ENCODE measurements around the gene MEI1. TPM values are rescaled to one million over a fixed set of nuclear protein-coding genes. Genes with fewer than 3 reads are reported as not detected.
A peak's percentile ranks its signal among the peaks of the same experiment; 100 is the strongest.

Gene MEI1
- polyA plus RNA-seq, 2 donors: 0.36 to 0.79 TPM

DNA sequence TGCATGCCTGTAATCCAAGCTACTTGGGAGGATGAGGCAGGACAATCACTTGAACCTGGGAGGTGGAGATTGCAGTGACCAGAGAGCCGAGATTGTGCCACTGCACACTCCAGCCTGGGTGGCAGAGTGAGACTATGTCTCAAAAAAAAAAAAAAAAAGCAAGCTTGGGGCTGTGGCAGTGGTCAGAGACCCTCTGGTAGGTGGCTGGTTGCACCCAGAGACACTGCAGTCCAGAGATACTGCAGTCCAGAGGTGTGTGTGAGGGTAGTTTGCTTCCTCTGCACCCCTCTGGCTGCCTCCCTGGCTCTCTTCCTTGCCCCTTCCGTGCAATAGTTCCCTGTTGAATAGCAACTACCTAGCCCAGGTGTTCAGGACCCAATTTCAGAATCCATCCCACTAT lies 99.4 kb downstream of the MEI1 start:
- H3K27me3 ChIP-seq (ENCODE audit: control insufficient read depth in 1 of 2, insufficient read depth in 2 of 2, low read length in 2 of 2): no peaks in the 10 kb centered on the region
- H3K4me3 ChIP-seq (ENCODE audit: low read depth in 1 of 2, low read length in 2 of 2): no peak overlapping the region
- no peaks in the 10 kb centered on the region for H3K36me3 ChIP-seq (ENCODE audit: control insufficient read depth in 2 of 2, insufficient read depth in 2 of 2, low read length in 1 of 2)
- WGBS, 2 donors: 98 to 100% methylated on average over 2 of the region's 2 CpGs
- H3K4me1 ChIP-seq (ENCODE audit: control insufficient read depth in 2 of 2, insufficient read depth in 2 of 2, low read length in 1 of 2): peaks cover 2 to 4% of the 10 kb centered on the region in 2 donors
- no peaks in the 10 kb centered on the region for H3K9me3 ChIP-seq (ENCODE audit: control insufficient read depth in 2 of 2, insufficient read depth in 1 of 2, low read depth in 1 of 2, low read length in 1 of 2)
- H3K27ac ChIP-seq (ENCODE audit: low read depth in 2 of 2, low read length in 1 of 2): no peak overlapping the region

DNA sequence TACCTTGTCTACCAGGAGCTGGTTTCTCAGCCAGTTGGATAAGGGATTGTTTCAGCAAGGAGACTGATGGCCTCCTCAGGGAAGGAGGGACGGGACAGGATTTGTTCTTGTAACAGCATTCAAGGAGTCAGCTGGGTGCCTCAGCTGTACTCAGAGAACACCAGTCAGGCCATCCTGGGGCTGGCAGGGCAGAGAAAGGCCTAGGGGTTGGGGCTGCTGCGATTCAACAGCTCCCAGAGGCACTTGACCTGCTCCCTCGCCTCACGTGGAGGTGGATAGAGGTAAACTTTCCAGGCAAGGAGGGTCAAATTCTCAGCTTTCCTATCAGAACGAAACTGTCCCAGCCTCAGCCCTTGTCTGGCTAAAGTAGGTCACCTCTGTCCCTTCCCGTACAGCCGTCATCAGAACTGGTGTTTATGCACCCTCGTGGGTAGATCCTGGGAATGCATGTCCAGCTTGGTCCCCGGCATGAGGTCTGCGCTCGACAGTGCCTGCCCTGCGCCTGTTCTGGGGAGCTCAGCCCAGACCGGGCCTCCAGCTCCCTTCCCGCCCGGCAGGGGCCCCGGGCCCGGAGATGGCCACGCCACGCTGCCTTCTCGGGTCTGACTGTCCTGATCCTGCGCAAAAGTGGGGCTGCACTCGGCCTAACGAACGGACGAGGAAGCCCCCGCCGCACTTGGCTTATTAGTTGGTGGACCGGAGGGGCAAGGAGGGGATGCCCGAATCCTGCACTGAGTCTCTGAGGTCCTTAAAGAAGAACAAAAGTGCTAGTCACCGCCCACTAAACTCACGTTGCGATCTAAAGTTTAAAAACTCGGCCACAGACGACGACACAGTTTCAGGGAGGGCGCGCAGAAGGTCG lies 100.4 kb downstream of the MEI1 start:
- H3K9me3 ChIP-seq (ENCODE audit: control insufficient read depth in 2 of 2, insufficient read depth in 1 of 2, low read depth in 1 of 2, low read length in 1 of 2): no peaks in the 10 kb centered on the region
- H3K27ac ChIP-seq (ENCODE audit: low read depth in 2 of 2, low read length in 1 of 2): peak overlapping the region; percentile 72 to 86
- WGBS, 2 donors: 14% methylated on average over 37 to 38 of the region's 38 CpGs
- H3K27me3 ChIP-seq (ENCODE audit: control insufficient read depth in 1 of 2, insufficient read depth in 2 of 2, low read length in 2 of 2): no peaks in the 10 kb centered on the region
- peak overlapping the region; percentile 76 to 85 for H3K4me3 ChIP-seq (ENCODE audit: low read depth in 1 of 2, low read length in 2 of 2)
- no peaks in the 10 kb centered on the region for H3K36me3 ChIP-seq (ENCODE audit: control insufficient read depth in 2 of 2, insufficient read depth in 2 of 2, low read length in 1 of 2)
- H3K4me1 ChIP-seq (ENCODE audit: control insufficient read depth in 2 of 2, insufficient read depth in 2 of 2, low read length in 1 of 2): peaks cover 2 to 4% of the 10 kb centered on the region in 2 donors

DNA sequence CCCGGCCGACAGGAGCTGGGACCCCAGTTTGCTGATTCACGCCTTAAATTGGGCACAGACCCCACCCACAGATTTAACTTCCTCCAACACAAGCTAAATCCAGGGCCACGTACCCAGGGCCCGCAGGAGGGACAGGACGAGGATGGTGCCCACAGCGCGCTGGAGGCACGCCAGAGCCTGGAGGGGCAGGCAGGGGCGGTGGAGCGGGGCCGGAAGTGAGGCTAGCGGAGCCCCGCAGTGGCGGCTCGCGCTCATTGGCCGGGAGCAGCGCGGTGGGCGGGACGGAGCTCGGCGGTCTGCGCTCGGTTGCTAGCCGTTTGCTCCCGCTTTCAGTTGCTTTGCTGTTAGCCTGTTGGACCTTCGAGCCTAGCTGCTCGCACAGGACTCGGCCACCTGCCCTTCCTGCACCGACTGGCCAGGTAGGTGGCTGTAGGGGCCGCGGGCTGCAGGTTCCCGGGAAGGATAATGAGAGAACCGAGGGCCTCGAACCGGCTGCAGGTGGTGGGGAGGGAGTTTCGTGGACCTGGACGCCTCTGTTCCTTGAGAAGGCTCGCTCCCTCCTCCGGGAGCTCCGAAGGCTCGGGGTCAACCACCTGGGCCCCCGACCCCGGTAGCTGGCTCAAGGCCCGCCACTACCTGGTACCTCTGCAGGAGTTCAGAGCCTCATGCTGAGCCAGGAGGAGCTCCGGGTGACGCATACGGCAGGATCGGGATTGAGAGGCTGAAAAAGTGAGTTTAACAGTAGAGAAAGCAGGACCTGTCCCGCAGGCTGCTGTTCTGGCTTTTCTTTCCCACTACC lies 101.2 kb downstream of the MEI1 start, which contains the start of gene CCDC134:
Gene CCDC134 (plus strand): TSS at position 332 of the 799 bp plus-strand sequence. CDS start 8,212 bp downstream, outside the sequence.
- Histone ChIP-seq H3K4me3 (ENCODE audit: low read depth in 1 of 2, low read length in 2 of 2) (peak within 1 kb of the TSS; percentile 76 to 85), H3K27ac (ENCODE audit: low read depth in 2 of 2, low read length in 1 of 2) (peak within 1 kb of the TSS; percentile 86 to 87), H3K27me3 (ENCODE audit: control insufficient read depth in 1 of 2, insufficient read depth in 2 of 2, low read length in 2 of 2) (no peaks in the 10 kb centered on the region), H3K9me3 (ENCODE audit: control insufficient read depth in 2 of 2, insufficient read depth in 1 of 2, low read depth in 1 of 2, low read length in 1 of 2) (no peaks in the 10 kb centered on the region), H3K4me1 (ENCODE audit: control insufficient read depth in 2 of 2, insufficient read depth in 2 of 2, low read length in 1 of 2) (peaks cover 2 to 4% of the 10 kb centered on the region in 2 donors), H3K36me3 (ENCODE audit: control insufficient read depth in 2 of 2, insufficient read depth in 2 of 2, low read length in 1 of 2) (no peaks in the 10 kb centered on the region)
- 0 to 1% methylated on average over 52 of the region's 52 CpGs for WGBS, 2 donors

DNA sequence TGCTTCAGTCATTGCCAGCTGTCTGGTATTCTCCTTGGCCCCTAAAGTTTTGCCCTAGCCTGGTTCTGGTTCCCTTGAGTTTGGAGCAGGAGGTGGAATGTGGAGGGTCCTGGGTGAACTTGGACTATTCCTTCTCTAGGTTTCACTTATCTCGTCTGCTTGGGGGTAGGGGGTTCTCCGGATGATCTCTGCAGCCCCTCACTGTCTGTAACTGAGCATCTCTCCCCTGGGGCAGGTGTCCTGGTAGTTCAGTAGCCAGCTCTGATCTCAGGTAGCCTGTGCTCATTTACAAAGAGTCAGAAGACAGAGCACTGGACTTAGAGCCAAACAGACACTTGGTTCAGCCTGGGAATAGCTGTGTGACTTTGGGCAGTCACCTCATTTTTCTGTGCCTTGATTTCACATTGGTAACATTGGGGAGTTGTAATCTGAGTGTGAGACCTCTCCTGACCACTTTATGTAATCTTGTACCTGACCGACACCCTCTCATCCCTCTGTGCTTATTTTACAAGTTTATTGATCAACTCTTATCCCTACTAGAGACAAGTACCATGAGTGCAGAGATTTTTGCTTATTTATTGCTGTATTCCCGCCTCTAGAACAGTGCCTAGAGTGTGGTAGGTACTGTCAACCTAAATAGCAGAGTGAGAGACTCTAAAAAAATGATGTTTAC lies 102.0 kb downstream of the MEI1 start:
- peaks cover 2 to 4% of the 10 kb centered on the region in 2 donors for H3K4me1 ChIP-seq (ENCODE audit: control insufficient read depth in 2 of 2, insufficient read depth in 2 of 2, low read length in 1 of 2)
- H3K36me3 ChIP-seq (ENCODE audit: control insufficient read depth in 2 of 2, insufficient read depth in 2 of 2, low read length in 1 of 2): no peaks in the 10 kb centered on the region
- no peaks in the 10 kb centered on the region for H3K27me3 ChIP-seq (ENCODE audit: control insufficient read depth in 1 of 2, insufficient read depth in 2 of 2, low read length in 2 of 2)
- H3K27ac ChIP-seq (ENCODE audit: low read depth in 2 of 2, low read length in 1 of 2): peak overlapping the region in 1 of 2 donors; percentile 87
- H3K9me3 ChIP-seq (ENCODE audit: control insufficient read depth in 2 of 2, insufficient read depth in 1 of 2, low read depth in 1 of 2, low read length in 1 of 2): no peaks in the 10 kb centered on the region
- peak overlapping the region; percentile 76 to 85 for H3K4me3 ChIP-seq (ENCODE audit: low read depth in 1 of 2, low read length in 2 of 2)
- 20 to 21% methylated on average over 4 of the region's 4 CpGs for WGBS, 2 donors

DNA sequence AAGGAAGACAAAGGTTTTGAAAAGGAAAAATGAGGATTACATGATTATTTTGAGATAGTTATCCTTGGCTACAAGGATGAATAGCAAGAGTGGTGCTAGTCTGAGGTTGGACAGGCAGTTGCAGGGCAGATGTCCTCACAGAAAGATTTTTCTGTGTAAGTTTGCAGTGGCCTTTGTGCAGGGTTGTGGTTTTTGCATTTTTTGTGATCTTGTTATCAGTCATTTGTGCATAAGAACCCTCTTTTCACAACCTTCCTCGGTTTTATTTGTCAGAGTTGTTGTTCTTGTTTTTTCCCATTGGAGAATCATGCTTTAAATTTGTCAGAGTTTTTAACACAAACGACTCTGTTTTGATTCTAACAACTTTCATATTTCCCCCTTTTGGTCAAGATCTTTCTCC lies 102.6 kb downstream of the MEI1 start:
- H3K36me3 ChIP-seq (ENCODE audit: control insufficient read depth in 2 of 2, insufficient read depth in 2 of 2, low read length in 1 of 2): no peaks in the 10 kb centered on the region
- H3K4me1 ChIP-seq (ENCODE audit: control insufficient read depth in 2 of 2, insufficient read depth in 2 of 2, low read length in 1 of 2): peaks cover 2 to 4% of the 10 kb centered on the region in 2 donors
- no peak overlapping the region for H3K27ac ChIP-seq (ENCODE audit: low read depth in 2 of 2, low read length in 1 of 2)
- no peaks in the 10 kb centered on the region for H3K27me3 ChIP-seq (ENCODE audit: control insufficient read depth in 1 of 2, insufficient read depth in 2 of 2, low read length in 2 of 2)
- H3K4me3 ChIP-seq (ENCODE audit: low read depth in 1 of 2, low read length in 2 of 2): peak overlapping the region in 1 of 2 donors; percentile 9
- no peaks in the 10 kb centered on the region for H3K9me3 ChIP-seq (ENCODE audit: control insufficient read depth in 2 of 2, insufficient read depth in 1 of 2, low read depth in 1 of 2, low read length in 1 of 2)
- WGBS, 2 donors: 45 to 48% methylated on average over 2 of the region's 2 CpGs

DNA sequence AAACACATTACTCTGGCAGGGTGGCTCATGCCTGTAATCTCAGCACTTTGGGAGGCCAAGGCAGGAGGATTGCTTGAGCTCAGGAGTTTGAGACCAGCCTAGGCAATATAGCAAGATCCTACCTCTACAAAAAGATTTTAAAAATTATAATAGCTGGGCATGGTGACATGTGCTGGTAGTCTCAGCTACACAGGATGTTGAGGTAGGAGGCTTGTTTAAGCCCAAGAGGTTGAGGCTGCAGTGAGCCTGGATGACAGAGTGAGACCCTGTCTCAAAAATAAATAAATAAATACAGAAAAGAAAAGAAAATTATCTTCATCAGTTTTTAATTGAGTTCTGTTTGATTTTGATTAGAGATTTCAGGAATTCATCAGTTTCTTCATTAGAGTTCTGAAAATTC lies 106.3 kb downstream of the MEI1 start:
- Histone ChIP-seq H3K27ac (ENCODE audit: low read depth in 2 of 2, low read length in 1 of 2) (no peak overlapping the region), H3K36me3 (ENCODE audit: control insufficient read depth in 2 of 2, insufficient read depth in 2 of 2, low read length in 1 of 2) (peaks cover 0 to 11% of the 10 kb centered on the region in 2 donors), H3K4me1 (ENCODE audit: control insufficient read depth in 2 of 2, insufficient read depth in 2 of 2, low read length in 1 of 2) (peaks cover 2 to 3% of the 10 kb centered on the region in 2 donors), H3K27me3 (ENCODE audit: control insufficient read depth in 1 of 2, insufficient read depth in 2 of 2, low read length in 2 of 2) (no peaks in the 10 kb centered on the region), H3K4me3 (ENCODE audit: low read depth in 1 of 2, low read length in 2 of 2) (no peak overlapping the region), H3K9me3 (ENCODE audit: control insufficient read depth in 2 of 2, insufficient read depth in 1 of 2, low read depth in 1 of 2, low read length in 1 of 2) (no peaks in the 10 kb centered on the region)

DNA sequence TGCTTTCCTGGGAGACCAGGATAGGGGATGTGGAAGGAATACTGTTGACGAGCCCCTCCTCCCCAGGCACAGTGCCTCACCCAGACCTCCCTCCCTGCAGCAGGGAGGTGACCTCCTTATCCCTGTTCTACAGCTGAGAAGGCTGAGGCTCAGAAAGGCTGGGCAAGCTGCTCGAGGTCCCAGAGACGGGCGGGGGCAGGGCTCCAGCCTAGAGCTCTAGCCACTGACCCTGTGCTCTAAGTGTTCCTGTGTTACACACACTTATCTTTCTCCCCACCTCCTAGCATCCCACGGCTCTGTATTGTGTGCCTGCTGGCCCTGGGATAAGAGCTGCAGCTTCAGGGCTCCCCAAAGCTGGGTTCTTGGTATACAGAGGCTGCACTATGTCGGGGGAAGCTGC lies 109.1 kb downstream of the MEI1 start:
- Histone ChIP-seq H3K27ac (ENCODE audit: low read depth in 2 of 2, low read length in 1 of 2) (no peak overlapping the region), H3K4me3 (ENCODE audit: low read depth in 1 of 2, low read length in 2 of 2) (no peak overlapping the region), H3K36me3 (ENCODE audit: control insufficient read depth in 2 of 2, insufficient read depth in 2 of 2, low read length in 1 of 2) (peaks cover 0 to 12% of the 10 kb centered on the region in 2 donors), H3K4me1 (ENCODE audit: control insufficient read depth in 2 of 2, insufficient read depth in 2 of 2, low read length in 1 of 2) (peaks cover 0 to 3% of the 10 kb centered on the region in 2 donors), H3K9me3 (ENCODE audit: control insufficient read depth in 2 of 2, insufficient read depth in 1 of 2, low read depth in 1 of 2, low read length in 1 of 2) (no peaks in the 10 kb centered on the region), H3K27me3 (ENCODE audit: control insufficient read depth in 1 of 2, insufficient read depth in 2 of 2, low read length in 2 of 2) (no peaks in the 10 kb centered on the region)
- WGBS, 2 donors: 85 to 89% methylated on average over 6 of the region's 6 CpGs

DNA sequence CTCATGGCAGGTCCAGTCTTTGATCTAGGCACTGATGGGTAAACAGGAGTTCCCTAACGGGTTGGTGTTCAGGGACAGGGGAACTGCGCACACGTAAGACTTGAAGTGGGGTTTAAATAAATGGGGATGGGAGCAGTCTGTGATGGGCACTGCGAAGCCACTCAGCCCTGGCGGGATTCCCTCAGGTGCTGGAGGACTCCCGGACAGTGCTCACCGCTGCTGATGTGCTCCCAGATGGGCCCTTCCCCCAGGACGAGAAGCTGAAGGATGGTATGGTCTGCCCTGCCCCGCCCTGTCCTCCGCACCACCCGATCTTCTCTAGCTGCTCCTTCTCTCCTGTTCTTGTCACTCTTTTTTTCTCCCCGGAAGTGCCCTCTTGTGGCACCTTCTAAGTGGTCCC lies 110.7 kb downstream of the MEI1 start:
- Histone ChIP-seq H3K36me3 (ENCODE audit: control insufficient read depth in 2 of 2, insufficient read depth in 2 of 2, low read length in 1 of 2) (peaks cover 0 to 19% of the 10 kb centered on the region in 2 donors), H3K4me1 (ENCODE audit: control insufficient read depth in 2 of 2, insufficient read depth in 2 of 2, low read length in 1 of 2) (peaks cover 0 to 3% of the 10 kb centered on the region in 2 donors), H3K4me3 (ENCODE audit: low read depth in 1 of 2, low read length in 2 of 2) (no peak overlapping the region), H3K27ac (ENCODE audit: low read depth in 2 of 2, low read length in 1 of 2) (no peak overlapping the region), H3K27me3 (ENCODE audit: control insufficient read depth in 1 of 2, insufficient read depth in 2 of 2, low read length in 2 of 2) (no peaks in the 10 kb centered on the region), H3K9me3 (ENCODE audit: control insufficient read depth in 2 of 2, insufficient read depth in 1 of 2, low read depth in 1 of 2, low read length in 1 of 2) (no peaks in the 10 kb centered on the region)
- WGBS, 2 donors: 93% methylated on average over 12 of the region's 12 CpGs

DNA sequence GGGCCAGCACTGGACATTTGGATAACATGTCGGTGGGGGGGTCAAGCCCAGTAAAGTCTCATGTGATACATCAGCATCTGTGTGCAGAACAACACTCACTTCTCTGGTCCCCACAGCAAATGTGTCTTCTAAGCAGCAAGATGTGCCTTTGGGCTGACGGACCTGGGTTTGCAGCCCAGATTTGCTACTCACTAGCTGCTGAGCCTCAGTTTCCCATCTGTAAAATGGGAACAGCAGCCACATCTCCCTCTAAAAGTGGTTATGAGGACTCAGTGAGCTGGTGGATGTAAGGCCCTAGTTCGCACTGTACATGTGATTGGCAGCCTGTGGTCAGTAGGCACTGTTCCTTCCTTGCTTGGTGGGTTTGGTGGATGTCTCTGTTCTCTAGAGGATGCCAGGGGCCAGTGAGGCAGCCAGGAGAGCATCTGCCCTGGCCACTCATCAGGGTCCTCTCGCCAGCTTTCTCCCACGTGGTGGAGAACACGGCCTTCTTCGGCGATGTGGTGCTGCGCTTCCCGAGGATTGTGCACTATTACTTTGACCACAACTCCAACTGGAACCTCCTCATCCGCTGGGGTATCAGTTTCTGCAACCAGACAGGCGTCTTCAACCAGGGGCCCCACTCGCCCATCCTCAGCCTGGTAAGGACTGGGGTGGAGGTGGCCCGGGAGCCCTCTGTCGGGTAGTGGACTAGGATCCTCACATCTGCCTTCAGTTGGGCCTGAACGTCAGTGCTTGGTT lies 113.7 kb downstream of the MEI1 start:
- H3K36me3 ChIP-seq (ENCODE audit: control insufficient read depth in 2 of 2, insufficient read depth in 2 of 2, low read length in 1 of 2): peaks cover 0 to 19% of the 10 kb centered on the region in 2 donors
- 97% methylated on average over 16 of the region's 16 CpGs for WGBS, 2 donors
- no peaks in the 10 kb centered on the region for H3K27me3 ChIP-seq (ENCODE audit: control insufficient read depth in 1 of 2, insufficient read depth in 2 of 2, low read length in 2 of 2)
- no peaks in the 10 kb centered on the region for H3K9me3 ChIP-seq (ENCODE audit: control insufficient read depth in 2 of 2, insufficient read depth in 1 of 2, low read depth in 1 of 2, low read length in 1 of 2)
- H3K4me1 ChIP-seq (ENCODE audit: control insufficient read depth in 2 of 2, insufficient read depth in 2 of 2, low read length in 1 of 2): peaks cover 0 to 3% of the 10 kb centered on the region in 2 donors
- H3K4me3 ChIP-seq (ENCODE audit: low read depth in 1 of 2, low read length in 2 of 2): no peak overlapping the region
- H3K27ac ChIP-seq (ENCODE audit: low read depth in 2 of 2, low read length in 1 of 2): no peak overlapping the region

Data from esophagus (tissue), 2 donors.